ENCODE results near the gene CPLX1.

Gene CPLX1

GRCh38 chr4:825971-826330, at the start of gene CPLX1:
TSS of gene CPLX1 (minus strand) at chr4:826129. CDS start at chr4:824522, 1,607 bp downstream.
- no peak for DNase-seq (ENCODE audit: low read depth, low spot score)

- no peak for DNase-seq (ENCODE audit: low read depth, low spot score)
Observed at GRCh38 chr4:874971-875817, 49.3 kb upstream of the CPLX1 start.

GRCh38 chr4:874056-874455, 48.1 kb upstream of the CPLX1 start:
- no peak for DNase-seq (ENCODE audit: low read depth, low spot score)

- DNase-seq (ENCODE audit: low read depth, low spot score): no peak
Observed at GRCh38 chr4:872241-872981, 46.5 kb upstream of the CPLX1 start.

- DNase-seq (ENCODE audit: low read depth, low spot score): no peak
Observed at GRCh38 chr4:871484-871883, 45.6 kb upstream of the CPLX1 start.

- no peak for DNase-seq (ENCODE audit: low read depth, low spot score)
Observed at GRCh38 chr4:870951-871350, 45.0 kb upstream of the CPLX1 start.

GRCh38 chr4:869776-870175, 43.8 kb upstream of the CPLX1 start:
- DNase-seq (ENCODE audit: low read depth, low spot score): no peak

- DNase-seq (ENCODE audit: low read depth, low spot score): no peak
Observed at GRCh38 chr4:868421-868820, 42.5 kb upstream of the CPLX1 start.

- DNase-seq (ENCODE audit: low read depth, low spot score): no peak
Observed at GRCh38 chr4:867526-868250, 41.8 kb upstream of the CPLX1 start.

- DNase-seq (ENCODE audit: low read depth, low spot score): no peak
Observed at GRCh38 chr4:866761-867390, 40.9 kb upstream of the CPLX1 start.

GRCh38 chr4:866068-866760, 40.3 kb upstream of the CPLX1 start:
- DNase-seq (ENCODE audit: low read depth, low spot score): no peak

GRCh38 chr4:865572-865971, 39.6 kb upstream of the CPLX1 start:
- DNase-seq (ENCODE audit: low read depth, low spot score): no peak

GRCh38 chr4:865121-865465, 39.2 kb upstream of the CPLX1 start:
- DNase-seq (ENCODE audit: low read depth, low spot score): no peak

- no peak for DNase-seq (ENCODE audit: low read depth, low spot score)
Observed at GRCh38 chr4:864456-865120, 38.7 kb upstream of the CPLX1 start.

- DNase-seq (ENCODE audit: low read depth, low spot score): no peak
Observed at GRCh38 chr4:860561-860960, 34.6 kb upstream of the CPLX1 start.

GRCh38 chr4:859496-859895, 33.6 kb upstream of the CPLX1 start:
- no peak for DNase-seq (ENCODE audit: low read depth, low spot score)

GRCh38 chr4:858831-859451, 33.0 kb upstream of the CPLX1 start:
- no peak for DNase-seq (ENCODE audit: low read depth, low spot score)

GRCh38 chr4:858041-858481, 32.1 kb upstream of the CPLX1 start:
- DNase-seq (ENCODE audit: low read depth, low spot score): no peak

- no peak for DNase-seq (ENCODE audit: low read depth, low spot score)
Observed at GRCh38 chr4:857461-857860, 31.5 kb upstream of the CPLX1 start.

GRCh38 chr4:856225-856901, 30.4 kb upstream of the CPLX1 start:
- DNase-seq (ENCODE audit: low read depth, low spot score): no peak

Measured in brain pericyte (primary cell).